Measurements from ENCODE around the gene SLC9A9.
A peak's percentile ranks its signal among the peaks of the same experiment; 100 is the strongest.

Gene SLC9A9

DNA sequence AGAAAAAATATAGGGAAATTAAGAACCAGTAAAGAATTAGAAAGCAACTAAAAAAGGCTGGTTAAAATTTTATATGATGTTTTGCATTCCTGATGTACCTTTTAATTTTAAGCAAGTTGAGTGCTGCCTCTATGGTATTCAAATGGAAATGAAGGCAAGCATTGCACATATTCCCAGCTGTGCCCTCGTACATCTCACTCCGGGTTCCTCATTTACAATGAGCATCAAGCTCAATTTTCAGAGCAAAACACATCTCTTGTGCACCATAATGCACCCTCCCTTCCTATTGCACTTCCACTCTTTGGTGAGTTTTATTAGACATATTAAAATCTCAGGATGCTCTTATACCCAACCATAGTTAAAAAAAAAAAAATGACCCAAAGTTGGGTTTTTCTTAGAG is 460.8 kb downstream of the SLC9A9 start:
- H3K18ac ChIP-seq (ENCODE audit: low read length): no peak overlapping the region
- no peak overlapping the region for H2BK15ac ChIP-seq (replicated peaks; ENCODE audit: low read depth)
- H2BK5ac ChIP-seq (ENCODE audit: low read length): no peak overlapping the region
- H3K27me3 ChIP-seq (ENCODE audit: insufficient read depth, low read length, poor library complexity): no peaks in the 10 kb centered on the region
- no peak for DNase-seq
- no peak overlapping the region for H3K9ac ChIP-seq (ENCODE audit: low read length)
- H3K4me2 ChIP-seq (ENCODE audit: low read length): no peak overlapping the region
- no peak overlapping the region for H2BK120ac ChIP-seq (ENCODE audit: low read depth, low read length)
- H4K5ac ChIP-seq (ENCODE audit: low read length): no peak overlapping the region
- no peaks in the 10 kb centered on the region for H3K79me1 ChIP-seq (ENCODE audit: low read length)
- H4K8ac ChIP-seq (ENCODE audit: low read depth, low read length): no peak overlapping the region
- WGBS (ENCODE audit: extremely low coverage, insufficient coverage, low lambda C conversion rate): no CpG with 5 or more reads among the region's 2 CpGs
- H3K27ac ChIP-seq (ENCODE audit: low read depth, low read length): no peak overlapping the region
- no peak overlapping the region for H2AK5ac ChIP-seq (ENCODE audit: low read length)
- H3K36me3 ChIP-seq (ENCODE audit: control insufficient read depth, insufficient read depth, low read length): no peaks in the 10 kb centered on the region
- H3K4ac ChIP-seq (ENCODE audit: low read depth, low read length): no peak overlapping the region
- H3K4me3 ChIP-seq (ENCODE audit: low read length): no peak overlapping the region
- H3K79me2 ChIP-seq (ENCODE audit: control insufficient read depth, insufficient read depth, low read length): no peaks in the 10 kb centered on the region
- no peaks in the 10 kb centered on the region for H3K4me1 ChIP-seq (ENCODE audit: control insufficient read depth, low read depth, low read length)
- no peak overlapping the region for H3K23ac ChIP-seq (ENCODE audit: low read length)
- no peak overlapping the region for H3K56ac ChIP-seq (ENCODE audit: low read length)

DNA sequence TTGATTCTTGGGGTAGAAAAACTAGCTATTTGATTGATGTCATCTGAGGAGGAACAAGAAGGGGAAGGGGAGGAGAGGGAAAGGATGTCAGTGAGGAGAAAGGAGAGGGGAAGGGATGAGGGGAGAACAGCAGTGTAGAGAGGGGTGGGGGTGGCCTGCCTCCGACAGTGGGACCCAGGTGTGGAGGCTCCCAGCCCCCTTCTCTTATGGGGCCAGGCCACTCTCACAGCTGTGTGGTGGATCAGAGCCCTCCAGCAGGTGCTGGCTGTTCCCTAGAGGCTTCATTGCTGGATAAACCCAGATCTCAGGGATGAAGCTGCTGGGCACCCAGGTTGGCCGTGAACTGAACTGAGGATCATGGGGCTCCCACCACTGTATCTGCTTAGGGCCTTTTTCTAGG is 464.2 kb downstream of the SLC9A9 start:
- H3K4ac ChIP-seq (ENCODE audit: low read depth, low read length): no peak overlapping the region
- no peak overlapping the region for H3K56ac ChIP-seq (ENCODE audit: low read length)
- H3K23ac ChIP-seq (ENCODE audit: low read length): no peak overlapping the region
- no peaks in the 10 kb centered on the region for H3K79me2 ChIP-seq (ENCODE audit: control insufficient read depth, insufficient read depth, low read length)
- no peaks in the 10 kb centered on the region for H3K79me1 ChIP-seq (ENCODE audit: low read length)
- no peak overlapping the region for H2AK5ac ChIP-seq (ENCODE audit: low read length)
- no peaks in the 10 kb centered on the region for H3K36me3 ChIP-seq (ENCODE audit: control insufficient read depth, insufficient read depth, low read length)
- no peaks in the 10 kb centered on the region for H3K4me1 ChIP-seq (ENCODE audit: control insufficient read depth, low read depth, low read length)
- no peak overlapping the region for H4K8ac ChIP-seq (ENCODE audit: low read depth, low read length)
- H3K4me2 ChIP-seq (ENCODE audit: low read length): no peak overlapping the region
- no peaks in the 10 kb centered on the region for H3K27me3 ChIP-seq (ENCODE audit: insufficient read depth, low read length, poor library complexity)
- no peak overlapping the region for H2BK15ac ChIP-seq (replicated peaks; ENCODE audit: low read depth)
- no peak overlapping the region for H3K4me3 ChIP-seq (ENCODE audit: low read length)
- no peak overlapping the region for H3K9ac ChIP-seq (ENCODE audit: low read length)
- no peak overlapping the region for H3K18ac ChIP-seq (ENCODE audit: low read length)
- WGBS (ENCODE audit: extremely low coverage, insufficient coverage, low lambda C conversion rate): no CpG with 5 or more reads among the region's 2 CpGs
- H2BK5ac ChIP-seq (ENCODE audit: low read length): no peak overlapping the region
- H4K5ac ChIP-seq (ENCODE audit: low read length): no peak overlapping the region
- no peak overlapping the region for H2BK120ac ChIP-seq (ENCODE audit: low read depth, low read length)
- no peak for DNase-seq
- H3K27ac ChIP-seq (ENCODE audit: low read depth, low read length): no peak overlapping the region

DNA sequence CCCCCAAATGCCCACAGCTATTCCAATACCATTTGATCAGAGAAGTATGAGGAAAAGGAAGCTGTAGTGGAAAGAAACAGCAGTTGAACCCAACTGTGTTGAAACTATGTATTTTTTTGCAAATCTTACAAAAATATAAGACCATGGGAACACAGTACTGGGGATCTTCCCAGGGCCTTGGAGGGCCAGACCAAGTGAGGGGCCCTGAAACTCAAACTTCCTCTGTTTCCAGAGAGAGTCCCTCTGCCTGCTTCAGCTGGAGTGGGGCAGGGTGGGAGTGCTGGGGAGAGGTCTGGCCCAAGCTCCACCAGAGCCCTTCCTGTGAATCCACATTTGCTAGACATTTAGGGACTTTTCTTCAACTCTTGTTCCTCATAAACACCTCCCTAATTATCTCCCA is 464.8 kb downstream of the SLC9A9 start:
- no peak overlapping the region for H3K4me3 ChIP-seq (ENCODE audit: low read length)

DNA sequence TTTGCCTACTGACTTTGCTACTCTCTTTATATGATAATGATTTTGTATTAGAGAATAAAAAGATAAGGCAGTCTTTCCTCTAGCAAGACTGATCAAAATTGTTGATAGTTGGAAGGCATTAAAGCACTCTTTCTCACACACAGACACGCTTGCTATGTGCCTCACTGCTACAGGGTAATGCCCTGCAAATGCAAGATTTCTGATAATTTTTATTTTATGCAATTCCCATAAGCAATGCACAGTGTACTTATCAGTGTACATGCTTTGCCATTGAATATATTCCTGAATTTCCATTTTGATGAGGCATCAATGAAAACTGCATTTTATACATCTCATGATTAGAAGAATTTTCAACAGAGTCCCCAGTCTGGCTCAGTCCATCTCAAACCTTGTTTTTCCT is 465.5 kb downstream of the SLC9A9 start:
- Histone ChIP-seq H3K79me2 (ENCODE audit: control insufficient read depth, insufficient read depth, low read length) (no peaks in the 10 kb centered on the region), H2BK5ac (ENCODE audit: low read length) (no peak overlapping the region), H2BK15ac (replicated peaks; ENCODE audit: low read depth) (no peak overlapping the region), H3K79me1 (ENCODE audit: low read length) (no peaks in the 10 kb centered on the region), H3K27ac (ENCODE audit: low read depth, low read length) (no peak overlapping the region), H3K23ac (ENCODE audit: low read length) (no peak overlapping the region), H3K4me1 (ENCODE audit: control insufficient read depth, low read depth, low read length) (peaks cover 3% of the 10 kb centered on the region), H3K36me3 (ENCODE audit: control insufficient read depth, insufficient read depth, low read length) (no peaks in the 10 kb centered on the region), H2BK120ac (ENCODE audit: low read depth, low read length) (no peak overlapping the region), H3K4me2 (ENCODE audit: low read length) (no peak overlapping the region), H3K27me3 (ENCODE audit: insufficient read depth, low read length, poor library complexity) (no peaks in the 10 kb centered on the region), H4K8ac (ENCODE audit: low read depth, low read length) (no peak overlapping the region), H3K4ac (ENCODE audit: low read depth, low read length) (no peak overlapping the region), H3K18ac (ENCODE audit: low read length) (peak overlapping the region; percentile 39), H4K5ac (ENCODE audit: low read length) (no peak overlapping the region), H3K56ac (ENCODE audit: low read length) (no peak overlapping the region), H3K9ac (ENCODE audit: low read length) (no peak overlapping the region), H2AK5ac (ENCODE audit: low read length) (no peak overlapping the region), H3K4me3 (ENCODE audit: low read length) (no peak overlapping the region)
- WGBS (ENCODE audit: extremely low coverage, insufficient coverage, low lambda C conversion rate): no CpG with 5 or more reads among the region's 1 CpG
- no peak for DNase-seq

More for the DNA sequence above, 464.8 kb downstream of the SLC9A9 start:
- Histone ChIP-seq H3K27ac (ENCODE audit: low read depth, low read length) (no peak overlapping the region), H2AK5ac (ENCODE audit: low read length) (no peak overlapping the region), H3K79me2 (ENCODE audit: control insufficient read depth, insufficient read depth, low read length) (no peaks in the 10 kb centered on the region), H3K4me2 (ENCODE audit: low read length) (no peak overlapping the region), H3K27me3 (ENCODE audit: insufficient read depth, low read length, poor library complexity) (no peaks in the 10 kb centered on the region), H3K18ac (ENCODE audit: low read length) (peak overlapping the region; percentile 75), H3K36me3 (ENCODE audit: control insufficient read depth, insufficient read depth, low read length) (no peaks in the 10 kb centered on the region), H2BK15ac (replicated peaks; ENCODE audit: low read depth) (no peak overlapping the region), H3K23ac (ENCODE audit: low read length) (no peak overlapping the region), H2BK5ac (ENCODE audit: low read length) (no peak overlapping the region), H4K5ac (ENCODE audit: low read length) (no peak overlapping the region), H3K4me1 (ENCODE audit: control insufficient read depth, low read depth, low read length) (peaks cover 2% of the 10 kb centered on the region), H3K79me1 (ENCODE audit: low read length) (no peaks in the 10 kb centered on the region), H3K9ac (ENCODE audit: low read length) (no peak overlapping the region), H4K8ac (ENCODE audit: low read depth, low read length) (no peak overlapping the region), H2BK120ac (ENCODE audit: low read depth, low read length) (no peak overlapping the region), H3K56ac (ENCODE audit: low read length) (no peak overlapping the region), H3K4ac (ENCODE audit: low read depth, low read length) (no peak overlapping the region)
- peak; percentile 50 for DNase-seq

DNA sequence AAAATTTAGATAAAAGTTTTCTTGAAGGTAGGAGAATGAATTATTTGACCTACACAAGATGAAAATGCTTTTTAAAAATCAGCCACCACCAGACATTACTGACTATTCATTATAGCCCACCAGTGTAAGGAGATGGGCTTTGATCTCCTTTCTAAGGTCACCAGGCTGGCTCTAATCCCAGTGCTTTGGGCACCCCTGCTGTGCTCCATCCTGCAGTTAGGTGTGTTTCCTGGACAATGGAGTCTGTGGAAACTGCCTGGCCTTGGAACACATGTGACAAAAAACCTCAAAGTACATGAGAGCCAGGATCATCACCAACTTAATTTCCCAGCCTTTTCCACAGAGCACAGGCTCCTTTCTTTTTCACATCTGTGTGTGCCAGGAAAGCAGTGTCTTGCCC is 467.8 kb downstream of the SLC9A9 start:
- H3K79me2 ChIP-seq (ENCODE audit: control insufficient read depth, insufficient read depth, low read length): no peaks in the 10 kb centered on the region
- no peak overlapping the region for H4K5ac ChIP-seq (ENCODE audit: low read length)
- no peaks in the 10 kb centered on the region for H3K36me3 ChIP-seq (ENCODE audit: control insufficient read depth, insufficient read depth, low read length)
- no peak overlapping the region for H3K27ac ChIP-seq (ENCODE audit: low read depth, low read length)
- H3K79me1 ChIP-seq (ENCODE audit: low read length): no peaks in the 10 kb centered on the region
- H3K4me3 ChIP-seq (ENCODE audit: low read length): no peak overlapping the region
- H3K56ac ChIP-seq (ENCODE audit: low read length): no peak overlapping the region
- H3K27me3 ChIP-seq (ENCODE audit: insufficient read depth, low read length, poor library complexity): no peaks in the 10 kb centered on the region
- H2AK5ac ChIP-seq (ENCODE audit: low read length): no peak overlapping the region
- no peak overlapping the region for H3K9ac ChIP-seq (ENCODE audit: low read length)
- peaks cover 3% of the 10 kb centered on the region for H3K4me1 ChIP-seq (ENCODE audit: control insufficient read depth, low read depth, low read length)
- no peak overlapping the region for H3K4me2 ChIP-seq (ENCODE audit: low read length)
- no peak overlapping the region for H3K23ac ChIP-seq (ENCODE audit: low read length)
- no peak overlapping the region for H4K8ac ChIP-seq (ENCODE audit: low read depth, low read length)
- no peak overlapping the region for H2BK120ac ChIP-seq (ENCODE audit: low read depth, low read length)
- no peak overlapping the region for H2BK15ac ChIP-seq (replicated peaks; ENCODE audit: low read depth)
- no peak overlapping the region for H2BK5ac ChIP-seq (ENCODE audit: low read length)
- DNase-seq: no peak
- no peak overlapping the region for H3K4ac ChIP-seq (ENCODE audit: low read depth, low read length)
- H3K18ac ChIP-seq (ENCODE audit: low read length): no peak overlapping the region

- no peak for DNase-seq
- H2BK5ac ChIP-seq (ENCODE audit: low read length): no peak overlapping the region
- H4K8ac ChIP-seq (ENCODE audit: low read depth, low read length): no peak overlapping the region
- no peak overlapping the region for H4K5ac ChIP-seq (ENCODE audit: low read length)
- no peak overlapping the region for H3K56ac ChIP-seq (ENCODE audit: low read length)
- H3K9ac ChIP-seq (ENCODE audit: low read length): no peak overlapping the region
- H3K4ac ChIP-seq (ENCODE audit: low read depth, low read length): no peak overlapping the region
- H3K79me2 ChIP-seq (ENCODE audit: control insufficient read depth, insufficient read depth, low read length): no peaks in the 10 kb centered on the region
- H3K36me3 ChIP-seq (ENCODE audit: control insufficient read depth, insufficient read depth, low read length): no peaks in the 10 kb centered on the region
- no peak overlapping the region for H2AK5ac ChIP-seq (ENCODE audit: low read length)
- H2BK120ac ChIP-seq (ENCODE audit: low read depth, low read length): no peak overlapping the region
- H3K4me3 ChIP-seq (ENCODE audit: low read length): no peak overlapping the region
- no peak overlapping the region for H3K27ac ChIP-seq (ENCODE audit: low read depth, low read length)
- no peaks in the 10 kb centered on the region for H3K27me3 ChIP-seq (ENCODE audit: insufficient read depth, low read length, poor library complexity)
- no peak overlapping the region for H3K23ac ChIP-seq (ENCODE audit: low read length)
- H3K4me2 ChIP-seq (ENCODE audit: low read length): no peak overlapping the region
- H2BK15ac ChIP-seq (replicated peaks; ENCODE audit: low read depth): no peak overlapping the region
- peaks cover 3% of the 10 kb centered on the region for H3K4me1 ChIP-seq (ENCODE audit: control insufficient read depth, low read depth, low read length)
- no peaks in the 10 kb centered on the region for H3K79me1 ChIP-seq (ENCODE audit: low read length)
- H3K18ac ChIP-seq (ENCODE audit: low read length): no peak overlapping the region
- no CpG with 5 or more reads among the region's 1 CpG for WGBS (ENCODE audit: extremely low coverage, insufficient coverage, low lambda C conversion rate)
Measured at GRCh38 chr3:143375698-143376097, 472.6 kb downstream of the SLC9A9 start.
